H1 (cell line): ENCODE results near the gene PIGK. TPM values are rescaled to one million over a fixed set of nuclear protein-coding genes. Genes with fewer than 3 reads are reported as not detected.

Source experiments
- BCL11A ChIP-seq, 2 experiments: IDR thresholded peaks; one replicate each; pipeline ENCODE4 v1.6.1; 2011; ENCODE audit warnings: low read depth in 2 of 2, low read length in 2 of 2, mild to moderate bottlenecking in 2 of 2
- CHD7 ChIP-seq: fragments of 300-600 bp; sonication (generic); IDR thresholded peaks from 2 replicates; pipeline ENCODE4 v1.7.1; 2012; ENCODE audit warnings: low read length, moderate library complexity, mild to moderate bottlenecking, inconsistent platforms; ENCODE audit not compliant: insufficient replicate concordance
- CTBP2 ChIP-seq: IDR thresholded peaks from 2 replicates; pipeline ENCODE4 v1.7.0; 2011; ENCODE audit warnings: borderline replicate concordance, mild to moderate bottlenecking, moderate library complexity, mixed read lengths, low read length; ENCODE audit not compliant: insufficient read depth, insufficient read length
- TEAD4 ChIP-seq: IDR thresholded peaks from 2 replicates; pipeline ENCODE4 v1.6.1; 2012; ENCODE audit warnings: low read depth, low read length, inconsistent platforms, mixed read lengths
- polyA plus RNA-seq, 7 experiments: library from polyadenylated mRNA; depleted of rRNA in 3 of 7; stranded (reverse) in 5 of 7; unstranded in 2 of 7; fragments of >200 nt in 5 of 7; fragments of 200-250 nt in 2 of 7; gene quantifications; 1 replicate in 5 of 7; 2 replicates in 1 of 7; 4 replicates in 1 of 7; pipeline versions ENCODE4 v1.2.1 to v1.2.3, GENCODE V29; 2011 to 2013; ENCODE audit warnings: missing spikeins in 2 of 7, mixed read lengths in 2 of 7
- total RNA-seq: library from RNA; stranded (reverse); fragmentation: NEBNext Ultra II Directional; extraction: Animal tissue kit (Norgen Biotek cat#: 25700); gene quantifications from 2 replicates; pipeline ENCODE4 v1.2.1, GENCODE V29; 2021

Gene PIGK
- total and polyA plus RNA-seq, 2 of the 8 experiments (the other 6 are each of a cell fraction or from before 2014, with no cell fraction given) = 5.6 to 23.2 TPM

GRCh38 chr1:77179632-77180031, 39.6 kb downstream of the PIGK start (continued):
- TF ChIP-seq TEAD4 (no peak), BCL11A (IDR thresholded peaks at IDR 0.05; ENCODE audit: low read depth in 2 of 2, low read length in 2 of 2) (no peak), CHD7 (no peak), CTBP2 (no peak)
